NCI-H69 (cell line): ENCODE measurements around the gene ATCAY.

Experiments used
- DNase-seq: peaks from one replicate; lab custom pipeline; 2025; lab: John Stamatoyannopoulos, UW

The ATCAY gene, protein sequence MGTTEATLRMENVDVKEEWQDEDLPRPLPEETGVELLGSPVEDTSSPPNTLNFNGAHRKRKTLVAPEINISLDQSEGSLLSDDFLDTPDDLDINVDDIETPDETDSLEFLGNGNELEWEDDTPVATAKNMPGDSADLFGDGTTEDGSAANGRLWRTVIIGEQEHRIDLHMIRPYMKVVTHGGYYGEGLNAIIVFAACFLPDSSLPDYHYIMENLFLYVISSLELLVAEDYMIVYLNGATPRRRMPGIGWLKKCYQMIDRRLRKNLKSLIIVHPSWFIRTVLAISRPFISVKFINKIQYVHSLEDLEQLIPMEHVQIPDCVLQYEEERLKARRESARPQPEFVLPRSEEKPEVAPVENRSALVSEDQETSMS

DNA sequence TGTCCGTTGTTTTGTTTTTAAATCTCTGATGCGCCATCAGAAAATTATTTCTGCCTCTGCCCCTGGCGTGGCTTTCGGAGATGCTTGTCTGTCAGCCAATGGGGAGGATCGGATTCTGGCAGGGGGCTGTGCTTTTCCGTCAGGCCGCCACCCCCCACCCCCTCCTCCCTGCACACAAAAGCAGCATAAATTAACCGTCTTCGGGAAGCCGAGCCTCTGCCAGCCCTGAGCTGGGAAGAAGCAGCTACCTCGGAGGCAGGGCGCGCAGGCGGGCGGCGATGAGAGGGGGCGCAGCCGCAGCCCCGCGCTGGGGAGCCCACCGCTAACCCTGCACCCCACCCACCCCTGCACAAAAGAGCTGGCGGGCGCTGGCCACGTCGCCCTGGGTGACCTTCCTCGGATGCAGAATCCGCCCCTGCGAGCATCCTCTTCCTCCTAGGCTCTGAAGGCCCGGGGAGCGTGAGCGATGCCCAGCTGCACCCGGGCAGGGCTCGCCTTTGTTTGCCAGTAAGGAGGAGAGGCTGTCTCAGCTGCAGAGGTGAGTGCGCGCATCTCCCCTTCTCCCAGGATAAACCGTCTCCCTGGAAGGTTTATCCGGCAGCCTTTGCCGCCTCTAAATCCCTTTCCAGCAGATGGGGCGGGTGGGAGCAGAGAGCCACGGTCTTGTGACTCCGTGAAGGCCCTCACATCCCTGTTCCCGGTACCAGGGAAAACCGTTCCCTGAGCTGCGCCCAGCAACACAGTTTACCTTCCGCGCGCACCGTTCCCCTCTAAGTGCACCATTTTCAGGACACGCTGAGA lies at the start of gene ATCAY:
Gene ATCAY (plus strand): TSS at position 215 of the 801 bp plus-strand sequence. CDS start 5,083 bp downstream, outside the sequence.
- DNase-seq, result peak; percentile 89

DNA sequence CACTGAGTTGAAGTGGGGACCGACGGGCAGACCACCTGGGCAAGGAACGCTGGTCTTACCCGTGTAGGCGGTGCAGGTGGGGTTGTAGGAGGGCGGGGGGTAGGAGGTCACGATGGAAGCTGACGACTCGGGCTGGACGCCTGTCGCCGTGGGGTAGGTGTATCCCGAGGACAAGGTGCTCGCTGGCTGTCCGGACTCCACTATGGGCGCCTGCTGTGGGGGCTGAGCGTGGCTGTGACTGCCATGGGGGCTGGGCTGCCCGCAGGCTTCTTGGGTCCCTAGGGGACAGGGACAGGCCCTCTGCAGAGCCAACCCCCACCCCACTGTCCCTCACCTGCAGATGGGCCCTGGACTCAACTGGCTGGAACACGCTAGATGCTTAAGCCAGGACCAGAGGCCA lies 48.9 kb upstream of the ATCAY start:
- no peak for DNase-seq

DNA sequence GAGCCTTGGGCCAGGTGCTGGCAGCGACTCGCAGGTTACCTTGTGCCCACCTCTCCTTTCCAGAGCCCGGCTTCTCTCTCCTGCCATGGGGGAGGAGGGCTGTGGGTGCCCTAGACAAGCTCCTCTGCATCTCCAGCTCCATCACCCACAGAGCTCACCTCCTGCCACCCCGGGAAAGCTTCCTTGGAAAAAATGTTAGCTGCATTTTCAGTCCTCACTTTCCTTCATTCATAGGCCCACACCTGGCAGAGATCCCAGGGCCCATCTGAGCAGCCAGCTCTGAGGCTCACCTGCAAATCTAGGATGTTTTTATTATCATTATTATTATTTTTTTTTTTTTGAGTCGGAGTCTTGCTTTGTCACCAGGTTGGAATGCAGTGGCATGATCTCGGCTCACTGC lies 48.5 kb upstream of the ATCAY start:
- DNase-seq, result no peak

- DNase-seq, result no peak
Observed at GRCh38 chr19:3833578-3834348, 46.7 kb upstream of the ATCAY start.

- DNase-seq, result no peak
Observed at GRCh38 chr19:3834349-3835054, 46.0 kb upstream of the ATCAY start.

- no peak for DNase-seq
Observed at GRCh38 chr19:3835055-3835435, 45.4 kb upstream of the ATCAY start.

DNA sequence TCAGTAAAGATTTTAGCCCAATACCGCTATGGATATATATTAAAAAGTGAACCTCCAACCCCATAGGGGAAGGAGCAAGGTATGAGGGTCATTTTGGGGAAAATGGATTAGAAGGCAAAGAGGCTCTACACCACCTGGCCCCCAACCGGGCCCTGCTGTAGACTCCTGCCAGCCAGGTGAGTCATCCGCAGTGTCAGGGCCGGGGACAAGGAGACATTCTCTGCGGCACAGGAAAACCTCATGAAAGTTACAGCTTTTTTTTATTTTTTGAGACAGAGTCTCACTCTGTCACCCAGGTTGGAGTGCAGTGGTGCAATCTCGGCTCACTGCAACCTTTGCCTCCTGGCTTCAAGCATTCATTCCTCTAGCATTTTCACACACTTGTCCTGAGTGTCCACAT lies 43.6 kb upstream of the ATCAY start:
- DNase-seq, result no peak

DNA sequence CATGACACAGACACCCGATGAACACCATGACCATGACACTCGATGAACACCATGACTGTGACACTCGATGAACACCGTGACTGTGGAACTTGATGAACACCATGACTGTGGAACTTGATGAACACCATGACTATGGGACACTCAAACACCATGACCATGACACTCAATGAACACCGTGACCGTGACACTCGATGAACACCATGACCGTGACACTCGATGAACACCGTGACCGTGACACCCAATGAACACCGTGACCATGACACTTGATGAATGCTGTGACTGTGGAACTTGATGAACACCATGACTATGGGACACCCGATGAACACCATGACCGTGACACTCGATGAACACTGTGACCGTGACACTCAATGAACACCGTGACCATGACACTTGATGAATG lies 43.2 kb upstream of the ATCAY start:
- no peak for DNase-seq

DNA sequence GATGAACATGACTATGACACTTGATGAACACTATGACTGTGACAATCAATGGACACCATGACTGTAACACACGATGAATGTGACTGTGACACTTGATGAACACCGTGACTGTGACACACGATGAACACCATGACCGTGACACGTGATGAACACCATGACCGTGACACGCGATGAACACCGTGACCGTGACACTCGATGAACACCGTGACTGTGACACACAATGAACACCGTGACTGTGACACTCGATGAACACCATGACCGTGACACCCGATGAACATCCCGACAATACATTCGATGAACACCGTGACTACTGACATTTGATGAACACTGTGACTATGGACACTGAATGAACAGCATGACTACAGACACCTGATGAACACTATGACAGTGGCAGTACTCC lies 42.6 kb upstream of the ATCAY start:
- DNase-seq, result no peak

GRCh38 chr19:3838661-3839060 lies 41.8 kb upstream of the ATCAY start:
- DNase-seq, result no peak

DNA sequence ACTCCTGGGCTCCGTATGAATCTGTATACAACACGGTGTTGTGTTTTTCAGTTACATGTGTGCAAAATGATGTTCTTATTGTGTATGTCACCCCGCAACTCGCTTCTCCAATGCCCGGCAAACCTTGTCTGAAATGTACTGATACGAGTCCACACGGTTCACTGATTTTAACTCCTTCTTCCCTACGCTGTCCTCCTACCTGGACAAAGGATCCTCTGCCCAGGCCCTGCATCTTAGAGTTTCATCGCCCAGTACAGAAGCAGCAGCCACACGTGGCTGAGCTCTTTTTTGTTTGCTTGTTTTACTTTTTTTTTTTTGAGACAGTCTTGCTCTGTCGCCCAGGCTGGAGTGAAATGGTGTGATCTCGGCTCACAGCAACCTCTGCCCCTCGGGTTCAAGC lies 40.5 kb upstream of the ATCAY start:
- no peak for DNase-seq

DNA sequence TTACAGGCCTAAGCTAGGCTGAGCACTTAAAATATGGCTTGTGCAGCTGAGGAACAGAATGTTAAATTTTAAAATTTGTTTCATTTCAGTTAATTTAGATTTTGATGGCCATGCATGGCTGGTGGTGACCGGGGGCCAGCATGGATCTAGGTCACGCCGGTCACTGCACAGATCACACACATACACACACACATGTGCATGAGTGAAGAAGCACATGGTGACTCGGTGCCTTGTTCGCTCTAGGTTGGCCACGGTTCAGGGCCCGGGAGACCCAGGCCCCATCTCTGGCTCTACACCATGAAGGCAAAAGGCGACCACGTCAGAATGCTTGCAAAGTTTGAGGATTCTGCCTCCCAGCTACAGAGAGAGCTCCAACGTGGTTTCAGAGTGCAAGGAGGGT lies 39.7 kb upstream of the ATCAY start:
- DNase-seq, result no peak

DNA sequence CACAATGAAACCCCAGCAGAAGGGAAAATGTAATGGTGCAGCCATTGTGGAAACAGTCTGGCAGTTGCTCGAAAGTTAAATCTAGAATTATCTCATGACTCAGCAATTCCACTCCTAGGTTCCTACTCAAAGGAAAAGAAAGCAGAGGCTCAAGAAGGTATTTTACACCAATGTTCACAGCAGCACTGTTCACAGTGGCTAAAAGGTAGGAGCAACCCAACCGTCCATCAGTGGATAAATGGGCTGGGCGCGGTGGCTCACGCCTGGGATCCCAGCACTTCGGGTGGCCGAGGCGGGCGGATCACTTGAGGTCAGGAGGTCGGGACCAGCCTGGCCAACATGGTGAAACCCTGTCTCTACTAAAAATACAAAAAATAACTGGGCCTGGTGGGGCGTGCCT lies 37.5 kb upstream of the ATCAY start:
- no peak for DNase-seq

DNA sequence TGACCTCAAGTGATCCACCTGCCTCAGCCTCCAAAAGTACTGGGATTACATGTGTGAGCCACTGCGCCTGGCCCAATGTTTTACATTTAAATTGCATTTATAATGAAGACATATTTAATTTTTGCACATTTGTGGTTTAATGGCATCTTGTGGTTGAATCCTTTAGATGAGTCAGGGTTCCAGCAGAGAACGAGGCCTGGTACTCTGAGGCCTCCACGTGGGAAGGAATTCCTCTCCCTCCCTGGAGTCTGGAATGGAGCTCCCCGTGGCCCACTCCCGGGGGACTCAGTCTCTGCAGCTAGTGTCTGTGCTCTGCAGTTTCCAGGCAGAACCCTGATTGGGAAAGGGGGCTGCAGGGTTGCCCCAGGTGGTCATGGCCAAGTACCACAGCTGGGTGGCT lies 35.9 kb upstream of the ATCAY start:
- DNase-seq, result no peak

GRCh38 chr19:3849092-3849491 lies 31.4 kb upstream of the ATCAY start:
- peak; percentile 48 for DNase-seq

GRCh38 chr19:3849787-3850186 lies 30.7 kb upstream of the ATCAY start:
- no peak for DNase-seq

DNA sequence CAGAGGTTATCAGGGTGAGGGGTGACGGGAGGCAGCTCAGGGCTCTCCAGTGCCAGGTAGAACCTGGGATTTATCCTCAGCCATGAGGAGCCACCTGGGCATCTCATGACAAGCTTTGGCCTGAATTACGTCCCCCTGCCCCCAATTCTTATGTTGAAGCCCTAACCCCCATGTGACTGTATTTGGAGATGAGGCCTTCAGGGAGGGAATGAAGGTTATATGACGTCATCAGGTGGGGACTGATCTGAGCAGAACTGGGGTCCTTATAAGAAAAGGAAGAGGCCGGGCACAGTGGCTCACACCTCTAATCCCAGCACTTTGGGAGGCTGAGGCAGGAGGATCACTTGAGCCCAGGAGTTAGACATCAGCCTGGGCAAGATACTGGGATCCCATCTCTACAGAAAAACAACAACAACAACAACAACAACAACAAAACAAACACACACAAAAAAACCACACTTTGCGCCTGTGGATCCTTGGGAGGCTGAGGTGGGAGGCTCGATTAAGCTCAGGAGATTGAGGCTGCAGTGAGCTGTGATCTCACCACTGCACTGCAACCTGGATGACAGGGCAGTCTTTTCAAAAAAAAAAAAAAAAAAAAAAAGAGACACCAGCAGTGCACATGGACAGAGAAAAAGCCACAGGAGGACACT lies 30.0 kb upstream of the ATCAY start:
- DNase-seq, result no peak

- no peak for DNase-seq
Observed at GRCh38 chr19:3851254-3852176, 29.0 kb upstream of the ATCAY start.

- DNase-seq, result no peak
Observed at GRCh38 chr19:3852177-3852511, 28.3 kb upstream of the ATCAY start.

DNA sequence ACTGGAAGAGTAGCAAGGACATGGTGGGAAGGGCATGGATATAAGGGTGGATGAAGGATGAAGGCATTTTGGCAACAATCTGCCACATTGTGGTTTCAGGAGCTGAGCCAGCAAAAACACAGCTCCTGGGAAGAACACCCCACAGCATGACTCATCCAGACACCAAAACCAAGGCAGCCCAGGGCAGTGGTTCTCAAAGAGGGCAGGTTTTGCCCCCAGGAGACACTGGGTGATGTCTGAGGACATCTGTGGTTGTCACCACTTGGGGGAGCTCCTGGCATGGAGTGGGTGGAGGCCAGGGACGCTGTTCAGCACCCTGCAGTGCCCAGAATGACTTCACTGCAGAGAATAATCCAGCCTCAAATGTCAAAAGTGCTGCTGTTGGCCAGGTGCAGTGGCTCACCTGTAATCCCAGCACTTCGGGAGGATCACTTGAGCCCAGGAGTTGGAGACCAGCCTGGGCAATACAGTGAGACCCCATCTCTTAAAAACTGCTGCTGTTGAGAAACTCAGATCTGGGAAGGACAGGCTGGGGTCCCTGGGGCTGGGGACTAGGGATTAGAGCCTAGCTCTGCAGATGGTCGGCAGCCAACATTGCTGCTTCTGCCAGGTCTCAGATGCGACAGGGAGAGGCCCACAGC lies 27.8 kb upstream of the ATCAY start:
- peak; percentile 74 for DNase-seq
